Jurkat, Clone E6-1 (cell line): ENCODE data around the gene TADA2A.
A peak's percentile ranks its signal among the peaks of the same experiment; 100 is the strongest.
"Not testable (repeated sequence)": the region's sequence is repeated elsewhere in the genome, so short reads cannot be mapped to it uniquely, and the experiment has no call there.

ENCODE experiments used
- DNase-seq: peaks from one replicate; pipeline ENCODE4 v3.0.0-alpha.2; 2011; ENCODE audit warnings: low read depth, low spot score
- H3K4me3 ChIP-seq: 2 replicates; pipeline ENCODE4 v1.5.1; 2011; ENCODE audit warnings: mild to moderate bottlenecking, low read length, control low read depth, moderate library complexity

The TADA2A gene

GRCh38 chr17:37392024-37392590 lies 14.6 kb upstream of the TADA2A start:
- H3K4me3 ChIP-seq = no peak overlapping the region
- no peak for DNase-seq

GRCh38 chr17:37393352-37393751 lies 13.3 kb upstream of the TADA2A start:
- H3K4me3 ChIP-seq = no peak overlapping the region
- DNase-seq = no peak

GRCh38 chr17:37399265-37399803 lies 7.4 kb upstream of the TADA2A start:
- no peak overlapping the region for H3K4me3 ChIP-seq
- DNase-seq = no peak

- H3K4me3 ChIP-seq = no peak overlapping the region
- no peak for DNase-seq
Measured at GRCh38 chr17:37400505-37400904, 6.2 kb upstream of the TADA2A start.

GRCh38 chr17:37405522-37405921 lies 1.2 kb upstream of the TADA2A start:
- peak overlapping the region; percentile 92 for H3K4me3 ChIP-seq

GRCh38 chr17:37405955-37406634 lies 591 bp upstream of the TADA2A start:
- peak overlapping the region; percentile 92 for H3K4me3 ChIP-seq
- peak; percentile 11 for DNase-seq

More at GRCh38 chr17:37405522-37405921, 1.2 kb upstream of the TADA2A start:
- DNase-seq = not testable (repeated sequence)

GRCh38 chr17:37408145-37408479 lies 1.4 kb downstream of the TADA2A start:
- not testable (repeated sequence) for H3K4me3 ChIP-seq, DNase-seq

- H3K4me3 ChIP-seq = no peak overlapping the region
- no peak for DNase-seq
Measured at GRCh38 chr17:37410357-37410756, 3.7 kb downstream of the TADA2A start.

GRCh38 chr17:37413875-37414519 lies 7.3 kb downstream of the TADA2A start:
- H3K4me3 ChIP-seq = no peak overlapping the region
- no peak for DNase-seq

GRCh38 chr17:37417852-37418251 lies 11.2 kb downstream of the TADA2A start:
- no peak for DNase-seq
- no peak overlapping the region for H3K4me3 ChIP-seq

- DNase-seq = no peak
- H3K4me3 ChIP-seq = no peak overlapping the region
Measured at GRCh38 chr17:37422971-37423625, 16.4 kb downstream of the TADA2A start.

- no peak for DNase-seq
Measured at GRCh38 chr17:37425268-37425667, 18.6 kb downstream of the TADA2A start.

GRCh38 chr17:37429039-37429438 lies 22.4 kb downstream of the TADA2A start:
- no peak overlapping the region for H3K4me3 ChIP-seq
- DNase-seq = no peak

More at GRCh38 chr17:37425268-37425667, 18.6 kb downstream of the TADA2A start:
- H3K4me3 ChIP-seq = no peak overlapping the region

GRCh38 chr17:37429453-37429852 lies 22.8 kb downstream of the TADA2A start:
- no peak overlapping the region for H3K4me3 ChIP-seq
- no peak for DNase-seq

GRCh38 chr17:37430051-37430627 lies 23.5 kb downstream of the TADA2A start:
- no peak for DNase-seq
- no peak overlapping the region for H3K4me3 ChIP-seq

GRCh38 chr17:37432671-37433070 lies 26.0 kb downstream of the TADA2A start:
- no peak overlapping the region for H3K4me3 ChIP-seq
- DNase-seq = no peak

GRCh38 chr17:37438141-37438540 lies 31.5 kb downstream of the TADA2A start:
- no peak for DNase-seq

GRCh38 chr17:37440424-37440823 lies 33.7 kb downstream of the TADA2A start:
- no peak for DNase-seq
- H3K4me3 ChIP-seq = no peak overlapping the region

More at GRCh38 chr17:37438141-37438540, 31.5 kb downstream of the TADA2A start:
- H3K4me3 ChIP-seq = no peak overlapping the region

- H3K4me3 ChIP-seq, DNase-seq: not testable (repeated sequence)
Measured at GRCh38 chr17:37441369-37442014, 34.8 kb downstream of the TADA2A start.
